T-helper 9 cell (primary cell): Measurements from ENCODE around the gene NAGS.
"Not testable (repeated sequence)": the region's sequence is repeated elsewhere in the genome, so short reads cannot be mapped to it uniquely, and the experiment has no call there.

Source experiments
- DNase-seq: peaks from one replicate; pipeline ENCODE4 v3.0.0-alpha.2; 2020

NAGS gene

DNA sequence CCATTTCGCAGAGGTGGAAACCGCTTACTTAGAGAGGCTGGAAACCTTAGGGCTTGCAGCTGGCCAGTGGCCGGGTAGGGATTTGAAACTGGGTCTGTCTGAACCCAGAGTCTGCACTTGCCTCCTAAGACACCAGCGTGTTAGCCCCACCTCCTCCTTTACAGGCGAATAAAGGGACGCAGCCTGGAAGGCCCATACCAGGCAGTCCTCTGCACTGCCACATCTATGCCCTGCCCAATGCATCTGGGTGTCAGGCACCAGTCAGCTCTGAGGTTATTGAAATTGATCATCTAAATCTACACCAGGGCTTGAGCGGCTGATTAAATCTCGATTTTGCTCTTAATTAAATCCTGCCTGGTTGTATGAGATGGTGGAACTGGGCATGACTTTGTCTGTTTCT lies 19.9 kb upstream of the NAGS start:
- no peak for DNase-seq

- no peak for DNase-seq
These were observed 18.0 kb upstream of the NAGS start for GRCh38 chr17:43986225-43986981.

GRCh38 chr17:43987131-43988021 lies 17.0 kb upstream of the NAGS start:
- DNase-seq = no peak

DNA sequence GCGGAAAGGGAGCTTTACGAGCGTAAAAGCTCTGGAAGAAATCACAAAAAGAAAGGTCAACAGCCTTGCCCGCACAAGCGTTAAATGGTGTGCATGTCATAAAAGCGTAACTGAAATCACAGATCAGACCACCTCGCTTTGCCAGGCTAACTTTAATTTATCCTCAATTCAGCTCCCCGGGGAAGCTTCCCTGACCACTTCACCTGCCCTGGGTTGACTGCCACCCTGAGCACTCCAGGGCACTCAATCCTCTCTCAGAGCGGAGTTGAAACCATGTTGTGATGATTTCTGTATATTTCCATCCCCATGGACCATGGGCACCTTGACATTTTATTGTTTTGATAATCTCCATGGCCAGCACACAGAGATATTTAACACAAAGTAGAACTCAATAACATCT lies 16.1 kb upstream of the NAGS start:
- DNase-seq = no peak

DNA sequence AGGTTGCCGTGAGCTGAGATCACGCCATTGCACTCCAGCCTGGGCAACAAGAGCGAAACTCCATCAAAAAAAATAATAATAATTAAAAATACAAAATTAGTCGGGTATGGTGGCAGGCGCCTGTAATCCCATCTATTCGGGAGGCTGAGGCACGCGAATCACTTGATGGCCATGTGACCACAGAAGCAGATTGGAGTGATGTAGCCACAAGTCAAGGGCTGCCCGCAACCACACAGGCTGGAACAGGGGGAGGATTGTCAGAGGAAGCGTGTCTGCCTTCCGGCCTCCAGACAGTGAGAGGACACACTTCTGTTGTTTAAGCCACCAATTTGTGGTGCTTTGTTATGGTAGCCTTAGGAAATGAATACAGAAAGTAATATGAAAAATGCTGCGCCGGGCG lies 11.8 kb upstream of the NAGS start:
- DNase-seq = no peak

GRCh38 chr17:43994272-43995149 lies 9.9 kb upstream of the NAGS start:
- DNase-seq = peak; percentile 61

DNA sequence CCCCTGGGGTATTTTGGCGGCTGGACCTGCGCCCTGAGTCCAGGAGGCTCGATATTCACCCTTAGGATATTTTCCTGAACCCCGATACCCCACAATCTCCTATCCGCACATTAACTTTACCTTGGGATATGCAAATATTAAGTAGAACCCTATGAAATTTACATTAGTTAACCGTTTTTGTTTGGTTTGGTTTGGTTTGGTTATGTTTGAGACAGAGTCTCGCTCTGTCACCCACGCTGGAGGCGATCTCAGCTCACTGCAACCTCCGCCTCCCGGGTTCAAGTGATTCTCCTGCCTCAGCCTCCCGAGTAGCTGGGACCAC lies 9.3 kb upstream of the NAGS start:
- DNase-seq = no peak

DNA sequence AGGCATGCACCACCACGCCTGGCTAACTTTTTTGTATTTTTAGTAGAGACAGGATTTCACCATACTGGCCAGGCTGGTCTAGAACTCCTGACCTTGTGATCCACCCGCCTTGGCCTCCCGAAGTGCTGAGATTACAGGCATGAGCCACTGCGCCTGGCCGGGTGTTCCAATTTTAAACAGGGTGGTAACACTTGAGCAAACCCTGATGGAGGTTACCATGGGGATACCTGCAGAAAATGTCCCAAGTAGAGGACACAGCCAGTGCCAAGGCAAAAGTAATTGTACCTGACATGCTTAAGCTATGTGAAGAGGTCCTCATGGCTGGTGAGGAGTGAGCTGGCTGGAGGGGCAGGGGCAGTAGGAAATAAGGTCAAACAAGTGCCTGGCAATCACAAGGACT lies 7.2 kb upstream of the NAGS start:
- DNase-seq = not testable (repeated sequence)

GRCh38 chr17:43998552-43998951 lies 5.9 kb upstream of the NAGS start:
- DNase-seq = no peak

DNA sequence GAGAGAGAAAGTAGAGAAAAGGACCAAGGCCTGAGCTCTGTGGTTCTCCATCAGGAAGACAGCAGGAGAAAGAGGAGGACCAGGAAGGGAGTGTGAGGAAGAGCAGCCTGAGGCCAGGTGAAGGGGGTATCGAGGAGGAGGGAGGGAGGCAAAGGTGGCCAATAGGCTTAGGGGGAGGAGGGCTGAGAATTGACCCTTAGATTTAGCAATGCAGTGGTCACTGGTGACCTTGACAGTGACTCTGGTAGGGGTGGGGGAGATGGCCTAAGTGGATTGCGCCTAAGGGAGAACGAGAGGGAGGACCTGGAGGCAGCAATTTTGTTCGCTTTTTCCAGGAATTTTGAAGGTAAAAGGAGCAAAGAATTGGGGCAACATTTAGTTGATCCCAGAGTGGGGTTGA lies 5.4 kb upstream of the NAGS start:
- DNase-seq = no peak

- DNase-seq = no peak
These were observed 4.1 kb upstream of the NAGS start for GRCh38 chr17:44000141-44000860.

DNA sequence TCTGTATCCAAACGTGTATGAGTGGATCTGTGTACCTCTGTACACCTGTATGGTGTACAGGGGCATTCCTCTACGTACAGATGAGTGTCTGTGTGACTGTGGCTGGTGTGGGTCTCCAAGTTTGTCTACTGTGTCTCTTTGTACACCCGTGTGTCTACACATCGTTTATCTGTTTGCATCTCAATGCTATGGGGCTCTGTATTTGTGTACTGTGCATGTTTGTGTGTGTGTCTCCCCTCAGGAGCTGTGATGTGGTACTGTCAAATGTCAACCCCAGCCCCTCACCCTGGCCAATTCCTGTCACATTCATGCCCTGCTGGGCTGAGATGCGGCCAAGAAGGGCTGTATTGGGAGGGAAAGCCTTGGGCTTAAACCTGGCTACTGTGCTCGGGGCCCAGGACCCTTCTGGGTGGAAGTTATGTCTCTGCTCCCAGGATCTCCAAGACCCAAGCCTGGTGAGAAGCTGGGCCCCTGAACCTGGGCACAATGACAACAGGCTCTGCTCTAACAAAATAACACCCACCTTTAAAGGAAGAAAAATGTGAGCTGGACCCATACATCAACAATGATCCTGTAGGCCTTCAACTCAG lies 3.5 kb upstream of the NAGS start:
- no peak for DNase-seq

GRCh38 chr17:44001461-44001920 lies 2.9 kb upstream of the NAGS start:
- DNase-seq = no peak

- no peak for DNase-seq
These were observed 2.1 kb upstream of the NAGS start for GRCh38 chr17:44002141-44002848.

- DNase-seq = peak; percentile 20
These were observed 522 bp downstream of the NAGS start for GRCh38 chr17:44004761-44005526.

DNA sequence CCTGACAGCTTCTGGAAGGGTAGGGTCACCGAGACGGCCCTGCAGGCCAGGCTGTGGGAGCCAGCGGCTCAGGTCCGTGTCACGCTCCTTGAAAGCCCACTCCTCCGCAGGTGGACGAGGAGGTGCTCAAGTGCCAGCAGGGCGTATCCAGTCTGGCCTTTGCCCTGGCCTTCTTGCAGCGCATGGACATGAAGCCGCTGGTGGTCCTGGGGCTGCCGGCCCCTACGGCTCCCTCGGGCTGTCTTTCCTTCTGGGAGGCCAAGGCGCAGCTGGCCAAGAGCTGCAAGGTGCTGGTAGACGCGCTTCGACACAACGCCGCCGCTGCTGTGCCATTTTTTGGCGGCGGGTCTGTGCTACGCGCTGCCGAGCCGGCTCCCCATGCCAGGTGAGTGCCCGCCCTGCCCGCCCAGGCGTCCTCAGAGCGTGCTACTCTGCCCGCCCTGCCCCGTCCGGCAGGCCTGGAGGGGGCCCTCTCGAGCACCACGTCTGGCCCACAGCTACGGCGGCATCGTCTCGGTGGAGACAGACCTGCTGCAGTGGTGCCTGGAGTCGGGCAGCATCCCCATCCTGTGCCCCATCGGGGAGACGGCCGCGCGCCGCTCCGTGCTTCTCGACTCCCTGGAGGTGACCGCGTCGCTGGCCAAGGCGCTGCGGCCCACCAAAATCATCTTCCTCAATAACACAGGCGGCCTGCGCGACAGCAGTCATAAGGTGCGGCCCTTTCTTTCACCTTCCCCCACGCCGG lies 1.3 kb downstream of the NAGS start:
- peak; percentile 19 for DNase-seq

DNA sequence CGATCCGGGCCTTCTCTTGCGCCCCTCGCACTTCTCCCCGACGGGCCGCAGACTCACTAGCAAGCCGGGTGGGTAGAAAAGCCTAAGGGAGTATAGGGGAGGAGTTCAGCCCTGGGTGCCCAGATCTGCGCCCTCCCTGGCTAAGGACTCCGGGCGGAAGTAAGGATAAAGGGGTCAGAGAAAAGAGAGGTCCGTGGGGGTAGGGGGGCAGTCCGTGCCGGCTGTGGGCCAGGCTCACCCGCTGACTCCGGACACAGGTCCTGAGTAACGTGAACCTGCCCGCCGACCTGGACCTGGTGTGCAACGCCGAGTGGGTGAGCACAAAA lies 1.8 kb downstream of the NAGS start:
- no peak for DNase-seq

DNA sequence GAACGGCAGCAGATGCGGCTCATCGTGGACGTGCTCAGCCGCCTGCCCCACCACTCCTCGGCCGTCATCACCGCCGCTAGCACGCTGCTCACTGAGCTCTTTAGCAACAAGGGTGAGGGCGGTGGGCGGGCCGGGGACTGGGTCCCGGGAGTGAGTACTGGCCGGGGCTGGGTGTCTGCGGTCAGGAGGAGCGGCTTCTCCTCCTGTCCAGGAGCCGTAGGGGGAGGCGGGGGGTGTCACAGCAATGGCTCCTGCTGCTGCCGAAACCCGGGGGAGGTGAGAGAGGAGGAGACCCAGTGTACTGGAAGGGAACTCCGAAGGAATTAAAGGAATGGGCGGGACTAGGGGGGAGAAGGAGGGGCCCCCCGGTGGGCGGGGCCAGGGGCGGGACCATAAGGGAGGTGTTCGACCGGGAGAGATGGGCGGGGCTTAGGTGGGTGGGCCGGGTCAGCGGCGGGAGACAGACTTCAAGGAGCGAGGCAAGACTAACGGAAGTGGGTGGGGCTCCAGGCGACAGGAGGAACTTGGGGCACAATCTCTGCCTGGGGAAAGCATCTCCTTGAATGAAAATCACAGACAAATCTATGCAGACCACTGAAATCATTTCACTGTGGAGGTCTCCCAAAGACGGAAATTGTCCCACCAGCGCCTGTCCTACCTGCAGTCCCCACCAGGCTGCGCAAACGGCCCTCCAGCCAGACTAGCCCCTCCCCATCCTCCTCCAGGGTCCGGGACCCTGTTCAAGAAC lies 2.4 kb downstream of the NAGS start:
- peak; percentile 99 for DNase-seq
